ENCODE results near the gene PDE4C.
A peak's percentile ranks its signal among the peaks of the same experiment; 100 is the strongest.
"Not testable (repeated sequence)": the region's sequence is repeated elsewhere in the genome, so short reads cannot be mapped to it uniquely, and the experiment has no call there.

Gene PDE4C

GRCh38 chr19:18221815-18222725 lies 4.2 kb downstream of the PDE4C start:
- no peak for DNase-seq

DNA sequence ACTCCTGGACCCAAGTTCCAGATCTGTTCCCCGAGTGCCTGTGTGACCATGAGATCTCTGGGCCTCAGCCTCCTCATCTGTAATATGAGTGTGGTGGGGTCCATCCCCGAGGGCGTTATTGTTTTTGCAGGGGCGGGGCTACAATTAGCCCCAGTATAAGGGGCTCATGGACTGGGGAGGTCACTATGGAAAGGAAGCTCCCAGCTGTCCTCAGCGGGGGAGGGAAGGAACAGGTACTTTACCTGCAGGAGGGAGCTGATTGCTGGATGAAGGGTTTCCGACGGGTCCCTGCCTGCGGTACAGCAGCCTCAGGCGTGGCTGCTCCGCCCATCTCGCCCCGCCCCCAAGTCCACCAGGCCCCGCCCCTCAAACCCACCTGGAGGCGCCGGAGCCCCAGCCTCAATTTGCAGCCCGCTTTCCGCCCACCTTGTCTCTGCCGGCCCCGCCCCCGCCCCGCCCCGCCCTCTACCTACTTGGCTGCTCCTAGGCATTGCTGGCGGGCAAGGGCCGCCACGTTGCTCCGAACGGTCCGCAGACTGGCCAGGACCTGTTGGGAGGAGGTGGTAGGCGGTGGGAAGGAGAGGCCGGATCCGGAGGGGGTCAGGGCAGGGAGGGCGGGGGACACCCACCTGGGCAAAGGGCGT lies 5.5 kb downstream of the PDE4C start:
- no peak for DNase-seq

DNA sequence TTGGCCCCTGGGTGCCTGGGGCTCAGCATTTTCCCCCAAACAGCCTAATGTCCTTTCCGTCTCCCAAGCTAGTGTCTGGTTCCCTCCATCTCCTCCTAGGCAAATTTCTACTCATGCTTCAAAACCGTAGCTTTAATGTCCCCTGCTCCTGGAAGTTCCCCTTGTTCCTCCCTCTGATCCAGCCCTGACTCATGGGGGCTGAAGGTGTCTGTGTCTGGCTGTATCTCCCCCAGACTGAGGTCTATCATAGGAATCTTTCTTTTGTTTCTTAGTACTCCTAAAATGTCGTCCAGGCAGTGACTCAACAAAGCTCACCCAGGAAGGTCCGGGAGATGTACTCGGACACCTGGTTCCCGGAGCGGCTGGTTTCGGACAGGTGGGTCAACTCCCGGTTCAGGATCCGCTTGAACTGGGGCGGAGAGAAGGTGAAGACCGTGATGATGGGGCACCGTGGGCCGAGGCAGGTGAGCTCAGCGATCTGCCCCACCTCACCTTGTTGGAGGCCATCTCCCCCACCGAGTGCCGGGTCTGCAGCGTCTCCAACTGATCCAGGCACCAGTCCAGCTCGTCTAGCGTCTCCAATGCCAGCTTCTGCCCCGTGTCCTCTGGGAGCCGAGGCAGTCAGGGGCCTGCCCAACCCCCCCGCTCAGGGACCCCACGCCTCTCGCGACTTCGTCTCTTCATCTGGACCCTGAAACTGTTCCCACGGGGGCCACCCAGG lies 6.2 kb downstream of the PDE4C start:
- DNase-seq, result no peak

- DNase-seq, result no peak
Observed at GRCh38 chr19:18218600-18218999, 7.6 kb downstream of the PDE4C start.

- no peak for DNase-seq
Observed at GRCh38 chr19:18218159-18218558, 8.1 kb downstream of the PDE4C start.

DNA sequence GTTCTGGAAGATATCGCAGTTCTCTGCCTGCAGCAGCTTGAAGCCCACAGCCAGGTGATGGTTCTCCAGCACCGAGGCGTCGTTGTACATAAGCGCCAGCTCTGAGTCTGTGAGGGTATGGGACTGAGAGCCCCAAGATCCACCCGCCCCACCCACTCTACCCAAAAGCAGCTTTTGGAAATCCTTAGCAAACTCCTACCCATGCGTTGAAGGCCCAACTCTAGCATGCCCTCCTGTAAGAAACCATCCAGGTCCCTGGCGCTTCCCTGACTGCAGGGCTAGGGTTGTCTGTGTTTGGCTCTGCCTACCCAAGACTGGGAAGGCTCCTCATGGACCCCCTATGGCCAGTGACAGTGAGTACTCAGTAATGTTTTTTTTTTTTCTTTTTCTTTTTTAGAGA lies 9.4 kb downstream of the PDE4C start:
- DNase-seq, result no peak

DNA sequence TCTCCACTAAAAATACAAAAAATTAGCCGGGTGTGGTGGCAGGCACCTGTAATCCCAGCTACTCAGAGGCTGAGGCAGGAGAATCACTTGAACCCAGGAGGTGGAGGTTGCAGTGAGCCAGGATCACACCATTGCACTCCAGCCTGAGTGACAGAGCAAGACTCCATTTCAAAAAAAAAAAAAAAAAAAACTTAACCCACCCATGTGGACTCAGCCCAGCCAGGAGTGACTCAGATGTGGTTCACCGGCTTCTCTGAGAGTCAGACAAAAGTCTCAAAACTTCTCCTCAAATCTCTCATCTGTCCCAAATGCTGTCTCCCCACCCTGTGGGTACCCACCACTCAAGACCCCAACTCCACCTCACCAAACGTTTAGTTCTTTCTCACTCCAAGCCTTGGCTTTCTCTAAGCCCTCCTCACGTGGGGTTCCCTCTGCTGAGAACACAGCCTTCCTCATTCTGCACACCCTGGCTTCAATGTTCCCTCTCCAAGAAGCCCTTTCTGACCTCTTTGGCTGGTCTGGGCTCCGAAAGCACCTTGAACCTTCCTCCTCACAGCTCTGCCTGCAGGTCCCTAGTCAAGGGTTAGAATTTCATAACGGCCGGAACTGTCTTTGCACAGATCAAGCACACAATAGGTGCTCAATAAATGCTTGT lies 11.3 kb downstream of the PDE4C start:
- DNase-seq, result peak; percentile 17

- DNase-seq, result no peak
Observed at GRCh38 chr19:18211683-18212082, 14.6 kb downstream of the PDE4C start.

DNA sequence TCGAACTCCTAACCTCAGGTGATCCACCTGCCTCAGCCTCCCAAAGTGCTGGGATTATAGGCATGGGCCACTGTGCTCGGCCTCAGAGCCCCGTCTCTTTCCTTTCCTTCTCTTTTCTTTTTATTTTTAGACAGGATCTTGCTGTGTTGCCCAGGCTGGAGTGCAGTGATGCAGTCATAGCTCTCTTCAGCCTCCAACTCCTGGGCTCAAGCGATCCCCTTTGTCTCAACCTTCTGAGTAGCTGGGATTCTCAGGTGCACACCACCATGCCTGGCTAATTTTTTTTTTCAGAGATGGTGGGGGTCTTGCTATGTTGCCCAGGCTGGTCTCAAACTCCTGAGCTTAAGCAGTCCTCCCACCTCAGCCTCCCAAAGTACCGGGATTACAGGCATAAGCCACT lies 16.3 kb downstream of the PDE4C start:
- DNase-seq, result not testable (repeated sequence)

DNA sequence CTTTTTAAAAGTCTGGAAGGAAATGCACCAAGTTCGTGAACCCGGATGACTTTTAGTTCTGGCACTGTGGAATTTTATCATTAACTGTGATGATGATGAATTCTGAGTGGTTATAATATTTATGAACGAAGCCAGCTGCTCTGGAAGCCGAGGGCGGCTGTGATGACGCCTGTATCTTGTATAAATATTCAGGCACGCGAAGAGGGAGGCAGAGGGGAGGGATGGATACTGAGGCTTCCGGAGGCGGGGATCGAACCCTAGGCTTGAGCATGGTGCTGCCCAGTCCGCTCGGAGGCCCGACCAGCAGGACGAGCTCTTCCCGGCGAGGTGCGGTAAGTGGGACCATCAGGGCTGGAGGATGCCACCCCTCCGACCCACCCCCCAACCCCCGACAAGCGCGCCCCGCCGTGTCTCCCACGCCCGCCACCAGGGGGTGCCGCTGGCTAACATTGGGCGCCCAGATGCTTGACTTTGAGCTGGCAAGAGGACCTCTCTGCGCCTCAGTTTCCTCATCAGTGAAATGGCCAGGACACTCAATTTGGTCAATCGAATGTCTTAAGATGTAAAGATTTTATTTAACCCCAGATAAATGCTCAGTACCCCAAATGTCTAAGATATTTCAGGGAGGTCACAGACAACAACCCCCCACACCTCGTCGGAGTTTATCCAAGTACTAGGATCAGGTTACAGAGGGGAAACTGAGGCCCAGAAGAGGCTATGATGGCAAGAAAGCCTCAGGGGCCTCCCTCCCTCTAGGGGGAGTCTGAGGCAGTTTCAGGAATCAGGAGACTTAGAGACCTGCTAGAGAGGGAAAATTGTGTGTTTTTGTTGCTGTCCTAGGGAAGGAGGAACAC lies 17.9 kb downstream of the PDE4C start:
- DNase-seq, result peak; percentile 71

DNA sequence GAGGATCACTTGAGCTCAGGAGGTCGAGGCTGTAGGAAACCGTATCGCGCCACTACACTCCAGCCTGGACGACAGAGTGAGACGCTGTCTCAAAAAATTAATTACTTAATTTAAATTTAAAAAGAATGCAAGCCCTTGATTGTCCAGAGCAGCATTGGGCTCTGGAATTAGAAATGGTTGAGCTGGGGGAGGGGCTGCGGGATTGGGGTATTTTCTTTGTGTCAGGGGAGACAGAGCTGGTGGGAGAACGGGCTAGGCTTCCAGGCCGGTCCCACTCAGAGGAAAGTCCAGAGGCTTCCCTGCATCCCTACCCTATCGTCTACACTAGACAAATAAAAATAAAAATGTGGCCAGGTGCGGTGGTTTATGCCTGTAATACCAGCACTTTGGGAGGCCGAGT lies 20.2 kb downstream of the PDE4C start:
- DNase-seq, result no peak

DNA sequence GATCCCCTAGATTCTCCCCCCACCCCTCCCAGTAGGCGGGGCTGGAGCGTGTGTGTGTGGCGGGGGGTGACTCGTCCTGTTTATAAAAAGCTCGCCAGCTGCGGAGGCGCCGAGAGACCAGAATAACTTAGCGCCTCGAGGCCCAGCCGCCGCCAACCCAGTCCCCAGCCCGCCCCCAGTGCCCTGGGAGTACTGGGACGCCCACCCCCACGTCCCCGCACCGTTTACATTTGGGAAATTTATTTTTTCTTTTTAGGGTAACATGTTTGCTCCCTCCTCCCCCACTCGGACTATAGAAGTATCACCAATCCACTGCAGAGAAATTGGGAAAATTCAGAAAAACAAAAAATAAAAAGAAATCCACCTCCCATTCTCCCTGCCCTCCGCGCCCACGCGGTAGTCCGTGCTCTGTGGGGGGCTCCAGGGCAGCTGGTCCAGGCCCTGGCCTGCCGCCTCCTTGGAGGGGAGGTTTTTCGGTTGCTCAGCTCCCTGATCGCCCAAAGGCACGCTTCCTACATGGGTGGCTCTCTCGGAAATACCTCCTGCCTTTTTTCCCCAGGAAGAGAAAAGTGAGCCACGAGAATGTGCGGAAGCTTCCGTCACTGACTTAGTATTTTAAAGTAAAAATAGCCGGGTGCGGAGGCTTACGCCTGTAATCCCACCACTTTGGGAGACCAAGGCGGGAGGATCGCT lies 20.9 kb downstream of the PDE4C start:
- peak; percentile 78 for DNase-seq

- no peak for DNase-seq
Observed at GRCh38 chr19:18204394-18205199, 21.6 kb downstream of the PDE4C start.

- peak; percentile 100 for DNase-seq
Observed at GRCh38 chr19:18203863-18204393, 22.3 kb downstream of the PDE4C start, which contains the start of gene RAB3A. Gene RAB3A (minus strand): TSS chr19:18204042. CDS start chr19:18202740, 1,302 bp downstream.

GRCh38 chr19:18203408-18203862 lies 22.8 kb downstream of the PDE4C start:
- DNase-seq, result no peak

DNA sequence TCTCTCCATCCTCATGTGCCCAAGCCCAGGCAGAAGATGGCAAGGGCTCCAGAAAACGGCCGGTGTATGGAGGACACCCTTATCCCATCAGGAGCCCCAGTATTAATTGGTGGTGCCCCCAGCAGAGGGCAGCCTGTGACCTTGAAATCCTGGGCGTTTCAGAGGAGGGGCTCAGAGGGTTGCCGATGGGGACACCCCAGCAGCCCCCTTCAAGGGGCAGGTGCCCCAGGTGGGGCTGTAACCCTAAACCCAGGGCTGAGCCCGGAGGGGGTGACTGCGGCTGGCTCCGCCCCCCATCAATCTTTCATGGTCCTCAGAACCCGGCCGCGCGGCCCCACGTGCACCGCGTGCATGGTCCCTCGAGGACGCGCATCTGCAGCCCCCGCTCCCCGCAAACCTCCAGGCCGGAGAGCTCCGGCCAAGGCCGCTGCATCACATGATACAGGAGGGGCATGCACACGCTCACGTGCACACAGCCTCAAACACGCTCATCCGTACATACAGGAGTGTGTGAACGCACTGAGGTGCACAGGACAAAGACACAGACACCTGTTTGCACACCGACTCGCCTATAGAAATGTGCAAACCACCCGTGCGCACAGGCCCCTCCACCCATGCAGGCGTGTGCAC lies 23.3 kb downstream of the PDE4C start:
- DNase-seq, result no peak

GRCh38 chr19:18202397-18202777 lies 23.9 kb downstream of the PDE4C start:
- DNase-seq, result no peak

GRCh38 chr19:18198374-18198773 lies 27.9 kb downstream of the PDE4C start:
- no peak for DNase-seq

GRCh38 chr19:18197941-18198340 lies 28.3 kb downstream of the PDE4C start:
- DNase-seq, result no peak
